Activated CD4-positive, alpha-beta T cell treated with anti-CD3 and anti-CD28 coated beads for 36 hours (primary cell): ENCODE results near the gene MBNL1. TPM values are rescaled to one million over a fixed set of nuclear protein-coding genes. Genes with fewer than 3 reads are reported as not detected.

Source experiments
- ATAC-seq: fragments of 200-7000 bp; cut with Tn5 transposase; one replicate; pipeline ENCODE4 v1.10.0; 2021; ENCODE audit warnings: mild to moderate bottlenecking, moderate library complexity
- CTCF ChIA-PET: fragments of 350-600 bp; sonication (Branson Sonifier 250); formaldehyde crosslinking; loops from one replicate; lab custom pipeline; 2021; ENCODE audit warnings: antibody characterized with exemption; lab: Charles Lee
- POLR2A ChIA-PET: fragments of 350-600 bp; sonication (Branson Sonifier 250); formaldehyde crosslinking; loops from one replicate; lab custom pipeline; 2021; ENCODE audit warnings: antibody characterized with exemption, inconsistent platforms; lab: Charles Lee
- DNase-seq: peaks from one replicate; pipeline ENCODE4 v3.0.0-alpha.2; 2020
- H3K27ac Mint-ChIP-seq: one replicate; pipeline ENCODE4 v1.8.0; 2021; ENCODE audit warnings: mixed read lengths
- H3K27me3 Mint-ChIP-seq: one replicate; pipeline ENCODE4 v1.8.0; 2021; ENCODE audit warnings: mixed read lengths
- H3K36me3 Mint-ChIP-seq: one replicate; pipeline ENCODE4 v1.8.0; 2021; ENCODE audit warnings: low read depth, mixed read lengths
- H3K4me1 Mint-ChIP-seq: one replicate; pipeline ENCODE4 v1.8.0; 2021; ENCODE audit warnings: mixed read lengths
- H3K4me3 Mint-ChIP-seq: one replicate; pipeline ENCODE4 v1.8.0; 2021; ENCODE audit warnings: mild to moderate bottlenecking, moderate library complexity, mixed read lengths
- H3K9me3 Mint-ChIP-seq: one replicate; pipeline ENCODE4 v1.8.0; 2021; ENCODE audit warnings: low read depth, mixed read lengths
- intact Hi-C, 2 experiments: fragments of 100-400 bp; cut with DNase I in 1 of 2; cut with micrococcal nuclease in 1 of 2; formaldehyde crosslinking; loops; one replicate each; pipeline versions ENCODE4 v1.14.2 to v1.15.1; 2022 to 2024; cut with DNase I, micrococcal nuclease
- total RNA-seq, 2 experiments: library from RNA; stranded (reverse); gene quantifications; one replicate each; pipeline ENCODE4 v1.2.3, GENCODE V29; 2021

Gene MBNL1
- total RNA-seq, 2 experiments from 2014 or later, result 317 to 481 TPM

DNA sequence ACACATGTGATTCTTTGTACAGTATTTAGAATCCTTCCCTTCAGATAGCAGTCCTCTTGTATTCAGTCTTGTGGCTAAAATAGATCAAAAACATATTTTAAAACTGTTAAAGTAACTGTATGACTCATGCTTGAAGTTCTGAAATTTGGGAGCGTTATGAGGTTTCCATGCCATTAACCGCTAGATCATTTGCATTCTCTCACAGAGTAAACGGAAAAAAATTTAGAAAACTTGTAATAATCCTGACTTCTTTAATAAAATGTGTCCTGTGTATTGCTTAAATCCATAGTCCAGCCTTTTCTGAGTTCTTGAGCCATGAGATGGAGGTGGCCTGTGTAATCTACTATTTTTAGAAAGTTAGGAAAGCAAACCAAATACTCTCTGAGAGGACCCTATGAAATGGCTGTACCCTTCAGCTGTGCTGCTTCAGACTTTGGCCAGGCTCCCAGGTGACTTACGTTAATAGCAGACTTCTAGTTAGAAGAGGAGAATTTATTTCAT is 33.8 kb downstream of the MBNL1 start:
- H3K36me3 Mint-ChIP-seq, result peaks cover 46% of the 10 kb centered on the region
- peaks cover 82% of the 10 kb centered on the region for H3K4me1 Mint-ChIP-seq
- H3K9me3 Mint-ChIP-seq, result no peaks in the 10 kb centered on the region
- ChIA-PET POLR2A (interaction anchor here (1.0 to 1.1 kb wide), 2 partner anchors 29 to 93 kb away, joined by 4 to 8 read pairs; no protein-coding TSS in a partner anchor), CTCF (interaction anchor here (0.7 to 1.3 kb wide), 9 partner anchors 11 to 142 kb away, joined by 3 to 6 read pairs (median 3); no protein-coding TSS in a partner anchor)
- H3K27ac Mint-ChIP-seq, result peak overlapping the region; percentile 44
- DNase-seq (no peak), ATAC-seq (peak; percentile 18)
- peak overlapping the region; percentile 44 for H3K4me3 Mint-ChIP-seq
- intact Hi-C loops, result loop anchor here in 1 of 2 experiments (1.0 to 2.0 kb wide), 2 partner anchors 8 to 32 kb away; no protein-coding TSS in a partner anchor
- H3K27me3 Mint-ChIP-seq, result no peaks in the 10 kb centered on the region

DNA sequence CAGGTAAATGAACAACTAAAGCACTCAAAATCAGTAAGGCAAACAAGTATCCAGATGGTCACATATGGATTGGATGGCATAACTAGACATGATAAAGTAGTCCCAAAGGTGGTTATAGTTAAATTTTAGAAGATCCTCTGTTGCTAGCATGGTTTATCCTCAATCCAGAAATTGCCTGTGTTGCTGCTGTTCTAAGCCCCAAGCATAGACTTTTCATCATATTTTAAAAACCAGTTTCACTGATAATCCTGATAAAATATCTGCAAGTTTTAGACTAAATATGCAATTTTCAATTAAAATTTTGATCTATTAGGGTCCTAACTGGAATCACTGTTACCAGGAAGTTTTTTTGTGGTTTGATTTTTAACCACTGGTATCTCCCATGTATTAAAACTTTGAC is 35.4 kb downstream of the MBNL1 start:
- Mint-ChIP-seq H3K36me3 (peaks cover 46% of the 10 kb centered on the region), H3K4me1 (peaks cover 85% of the 10 kb centered on the region), H3K27ac (no peak overlapping the region), H3K27me3 (no peaks in the 10 kb centered on the region), H3K9me3 (no peaks in the 10 kb centered on the region), H3K4me3 (no peak overlapping the region)
- DNase-seq (no peak), ATAC-seq (no peak)
- ChIA-PET CTCF (interaction anchor here (0.9 kb wide), 1 partner anchor 23 kb away, joined by 3 read pairs; no protein-coding TSS in a partner anchor), POLR2A (interaction anchor here (0.7 kb wide), 1 partner anchor 10 kb away, joined by 3 read pairs; no protein-coding TSS in a partner anchor)
- intact Hi-C loops, result no loop called here

DNA sequence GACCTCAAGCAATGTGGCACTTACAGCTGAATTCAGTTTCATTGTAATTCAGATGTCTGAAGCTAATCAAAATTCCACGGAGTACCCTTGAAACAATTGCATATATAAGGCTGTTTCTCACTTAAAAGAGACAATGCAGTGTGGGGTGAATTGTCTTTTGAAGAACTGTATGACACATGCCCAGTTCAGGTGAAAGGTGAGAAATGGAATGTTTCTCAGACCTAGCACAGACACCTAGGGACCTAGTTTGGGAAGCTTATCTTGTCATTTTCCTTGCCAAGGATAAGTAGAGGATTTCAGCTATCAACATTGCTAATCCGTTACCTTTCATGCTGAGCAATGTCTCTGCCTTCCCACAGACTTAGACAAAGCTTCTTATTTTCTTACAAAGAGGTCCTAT is 36.3 kb downstream of the MBNL1 start:
- Mint-ChIP-seq H3K4me3 (no peak overlapping the region), H3K36me3 (peaks cover 37% of the 10 kb centered on the region), H3K27me3 (no peaks in the 10 kb centered on the region), H3K4me1 (peaks cover 85% of the 10 kb centered on the region), H3K9me3 (no peaks in the 10 kb centered on the region), H3K27ac (no peak overlapping the region)
- no peak for DNase-seq
- intact Hi-C loops, result loop anchor here in 1 of 2 experiments (5.0 kb wide), 1 partner anchor 233 kb away; no protein-coding TSS in a partner anchor
- ChIA-PET POLR2A (interaction anchor here (0.7 kb wide), 2 partner anchors 9 to 874 kb away, joined by 3 read pairs; no protein-coding TSS in a partner anchor), CTCF (interaction anchor here (0.6 to 1.5 kb wide), 9 partner anchors 22 to 1094 kb away, joined by 3 to 6 read pairs (median 3); no protein-coding TSS in a partner anchor)
- ATAC-seq, result no peak

DNA sequence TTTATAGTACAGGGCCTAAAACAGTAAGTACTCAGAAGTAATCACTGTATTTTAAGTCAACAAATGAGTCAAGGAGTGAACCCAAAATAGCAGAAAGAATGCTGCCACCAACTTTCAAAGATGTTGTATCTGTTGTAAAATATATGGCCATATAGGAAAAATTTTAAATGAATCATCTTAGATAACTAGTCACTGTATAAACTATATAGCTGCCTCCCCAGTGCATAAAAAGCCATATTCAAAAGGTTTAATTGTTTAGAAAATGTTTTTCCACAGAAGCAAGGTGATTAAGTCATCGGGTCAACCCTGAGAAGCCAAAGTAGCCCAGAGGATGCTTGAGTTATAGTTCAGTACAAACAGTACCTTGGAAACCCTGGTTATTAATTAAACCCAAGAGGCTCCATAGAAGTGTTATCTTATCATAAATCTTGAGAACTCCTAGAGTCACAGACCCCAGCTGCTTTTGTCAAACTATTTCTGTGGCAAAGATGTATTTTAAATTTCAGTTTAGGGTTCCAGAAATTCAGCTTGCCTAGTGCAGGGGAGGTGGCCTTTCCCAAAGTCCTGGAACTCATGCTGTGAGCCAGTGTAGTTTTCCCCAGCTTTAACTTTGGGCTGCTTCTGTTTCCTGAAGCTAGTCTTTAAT is 39.2 kb downstream of the MBNL1 start:
- DNase-seq, result no peak
- POLR2A ChIA-PET, result interaction anchor here (0.6 to 1.0 kb wide), 5 partner anchors 10 to 142 kb away, joined by 3 to 5 read pairs (median 3); no protein-coding TSS in a partner anchor
- no peak overlapping the region for H3K4me3 Mint-ChIP-seq
- peaks cover 73% of the 10 kb centered on the region for H3K4me1 Mint-ChIP-seq
- CTCF ChIA-PET, result interaction anchor here (0.6 to 0.8 kb wide), 2 partner anchors 17 to 164 kb away, joined by 4 read pairs; no protein-coding TSS in a partner anchor
- no peaks in the 10 kb centered on the region for H3K9me3 Mint-ChIP-seq
- ATAC-seq, result no peak
- H3K27me3 Mint-ChIP-seq, result no peaks in the 10 kb centered on the region
- H3K36me3 Mint-ChIP-seq, result peaks cover 28% of the 10 kb centered on the region
- H3K27ac Mint-ChIP-seq, result no peak overlapping the region
- intact Hi-C loops, result loop anchor here (2.0 to 5.0 kb wide), 2 partner anchors 17 to 236 kb away; no protein-coding TSS in a partner anchor

DNA sequence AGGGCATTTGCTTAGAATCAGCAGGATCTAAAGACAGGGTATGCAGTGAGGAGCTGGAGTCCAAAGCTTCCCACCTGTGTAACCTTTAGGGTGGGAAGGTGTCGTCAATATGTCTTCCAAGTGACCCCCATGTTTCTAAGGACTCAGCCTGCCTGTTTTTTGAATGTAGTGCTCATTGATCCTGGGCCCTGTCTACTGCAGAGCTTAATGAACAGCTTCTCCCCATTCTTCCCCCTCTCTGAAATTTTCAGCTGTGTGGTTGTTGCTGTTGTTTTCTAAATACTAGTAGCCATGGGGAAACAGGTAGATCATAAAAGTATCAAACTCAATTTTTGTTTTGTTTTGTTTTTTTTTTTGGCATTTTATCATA is 39.7 kb downstream of the MBNL1 start:
- Mint-ChIP-seq H3K27me3 (no peaks in the 10 kb centered on the region), H3K27ac (peak overlapping the region; percentile 58), H3K4me3 (no peak overlapping the region), H3K9me3 (no peaks in the 10 kb centered on the region), H3K4me1 (peaks cover 74% of the 10 kb centered on the region), H3K36me3 (peaks cover 33% of the 10 kb centered on the region)
- intact Hi-C loops, result loop anchor here (2.0 to 5.0 kb wide), 2 partner anchors 16 to 236 kb away; no protein-coding TSS in a partner anchor
- no peak for DNase-seq
- ATAC-seq, result no peak
- ChIA-PET CTCF (interaction anchor here (0.6 to 1.7 kb wide), 4 partner anchors 16 to 164 kb away, joined by 3 to 7 read pairs (median 4); no protein-coding TSS in a partner anchor), POLR2A (interaction anchor here (0.6 to 2.1 kb wide), 5 partner anchors 10 to 29 kb away, joined by 3 to 13 read pairs (median 4); no protein-coding TSS in a partner anchor)

DNA sequence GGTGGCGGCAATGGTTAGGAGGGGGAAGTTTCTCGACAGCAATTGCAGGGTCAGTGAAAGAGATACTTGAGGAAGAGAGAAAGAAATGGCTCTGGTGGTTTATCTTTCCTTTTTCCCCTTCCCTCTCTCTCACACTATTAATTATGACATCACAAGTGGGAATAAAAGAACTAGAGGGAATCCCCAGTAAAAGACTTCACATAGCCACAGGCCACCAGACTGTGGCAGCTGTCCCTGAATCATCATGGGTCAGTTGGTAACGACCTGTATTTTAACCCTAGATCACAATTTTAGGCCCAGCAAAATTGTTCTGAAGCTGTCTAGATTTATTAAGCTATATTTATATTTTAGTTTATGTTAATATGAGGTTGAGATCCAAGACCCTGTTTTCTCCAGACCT is 40.3 kb downstream of the MBNL1 start:
- CTCF ChIA-PET, result interaction anchor here (0.9 to 3.1 kb wide), 6 partner anchors 11 to 135 kb away, joined by 3 to 13 read pairs (median 8); no protein-coding TSS in a partner anchor

DNA sequence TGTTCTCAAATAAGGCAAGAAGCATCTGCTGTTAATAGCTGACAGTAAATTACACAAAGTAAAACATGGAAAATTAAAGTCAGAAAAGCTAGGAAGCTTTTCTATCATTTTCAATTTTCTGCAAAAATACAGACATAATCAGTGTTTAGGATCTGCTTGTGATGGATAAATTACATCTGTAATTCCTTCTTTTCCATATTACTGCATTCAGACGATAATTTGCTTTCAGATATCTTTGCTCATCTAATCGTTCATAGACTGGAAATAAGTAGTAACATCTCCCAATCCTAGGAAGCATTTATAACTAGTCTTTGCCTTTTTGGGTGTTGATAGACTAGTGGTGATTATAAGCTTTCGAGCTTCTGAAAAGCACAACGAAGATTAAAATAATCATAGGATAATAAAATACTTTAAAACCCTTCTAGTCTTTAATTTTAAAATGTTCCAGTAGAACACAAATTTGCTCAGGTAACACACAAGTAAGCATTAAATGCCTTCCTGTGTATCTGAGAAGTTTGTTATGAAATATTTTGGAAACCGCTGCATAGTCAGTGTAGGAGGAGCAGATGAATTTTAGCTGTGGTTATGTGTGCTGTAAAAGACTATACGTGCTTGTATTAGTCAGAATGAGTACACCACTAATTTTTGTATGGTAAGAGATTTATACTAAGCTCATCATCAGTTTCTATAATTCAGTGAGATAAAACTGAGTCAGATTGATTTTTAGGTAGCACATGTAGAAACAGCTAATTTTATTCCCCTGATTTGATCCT is 41.0 kb downstream of the MBNL1 start:
- intact Hi-C loops, result loop anchor here (1.0 to 5.0 kb wide), 4 partner anchors 7 to 237 kb away; no protein-coding TSS in a partner anchor
- CTCF ChIA-PET, result interaction anchor here (0.7 to 3.1 kb wide), 10 partner anchors 9 to 134 kb away, joined by 3 to 13 read pairs (median 4); no protein-coding TSS in a partner anchor
- Mint-ChIP-seq H3K4me3 (no peak overlapping the region), H3K9me3 (no peaks in the 10 kb centered on the region), H3K27me3 (no peaks in the 10 kb centered on the region), H3K4me1 (peaks cover 74% of the 10 kb centered on the region), H3K36me3 (peaks cover 41% of the 10 kb centered on the region), H3K27ac (peak overlapping the region; percentile 6)
- POLR2A ChIA-PET, result interaction anchor here (0.5 to 2.1 kb wide), 11 partner anchors 11 to 146 kb away, joined by 3 to 13 read pairs (median 4); partner anchors contain the start of gene MBNL1
- ATAC-seq, result peak; percentile 94
- no peak for DNase-seq

More for the DNA sequence above, 40.3 kb downstream of the MBNL1 start:
- Mint-ChIP-seq H3K4me3 (no peak overlapping the region), H3K9me3 (no peaks in the 10 kb centered on the region), H3K27ac (peak overlapping the region; percentile 58), H3K36me3 (peaks cover 35% of the 10 kb centered on the region), H3K4me1 (peaks cover 73% of the 10 kb centered on the region), H3K27me3 (no peaks in the 10 kb centered on the region)
- intact Hi-C loops, result loop anchor here (2.0 to 5.0 kb wide), 2 partner anchors 16 to 237 kb away; no protein-coding TSS in a partner anchor
- DNase-seq (no peak), ATAC-seq (no peak)
- POLR2A ChIA-PET, result interaction anchor here (0.9 to 2.1 kb wide), 2 partner anchors 10 to 117 kb away, joined by 3 to 13 read pairs; no protein-coding TSS in a partner anchor

DNA sequence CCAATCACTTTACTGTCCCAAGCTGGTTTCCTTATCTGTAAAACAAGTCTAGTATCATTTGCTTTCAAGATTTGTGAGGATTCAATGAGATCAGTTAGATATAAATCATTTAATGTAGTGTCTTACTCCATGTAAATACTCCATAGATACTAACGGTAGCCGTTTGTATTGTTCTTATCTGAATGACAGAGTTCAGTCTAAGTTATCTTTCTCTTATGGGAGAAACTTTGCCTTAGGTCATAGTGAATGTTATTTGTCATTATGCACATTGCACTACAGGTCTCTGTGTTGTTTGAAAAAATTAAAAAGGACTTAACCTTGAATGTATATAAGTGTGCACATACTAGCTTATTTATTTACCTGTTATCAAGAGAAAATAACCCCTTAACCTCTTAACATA is 44.7 kb downstream of the MBNL1 start:
- Mint-ChIP-seq H3K4me3 (no peak overlapping the region), H3K27me3 (no peaks in the 10 kb centered on the region), H3K9me3 (no peaks in the 10 kb centered on the region), H3K27ac (no peak overlapping the region), H3K36me3 (peaks cover 43% of the 10 kb centered on the region), H3K4me1 (peaks cover 75% of the 10 kb centered on the region)
- DNase-seq, result no peak
- no peak for ATAC-seq
- CTCF ChIA-PET, result interaction anchor here (0.6 to 1.0 kb wide), 4 partner anchors 10 to 1314 kb away, joined by 3 to 5 read pairs (median 3); no protein-coding TSS in a partner anchor
- intact Hi-C loops, result loop anchor here in 1 of 2 experiments (5.0 kb wide), 1 partner anchor 116 kb away; no protein-coding TSS in a partner anchor
- POLR2A ChIA-PET, result no interaction called here

DNA sequence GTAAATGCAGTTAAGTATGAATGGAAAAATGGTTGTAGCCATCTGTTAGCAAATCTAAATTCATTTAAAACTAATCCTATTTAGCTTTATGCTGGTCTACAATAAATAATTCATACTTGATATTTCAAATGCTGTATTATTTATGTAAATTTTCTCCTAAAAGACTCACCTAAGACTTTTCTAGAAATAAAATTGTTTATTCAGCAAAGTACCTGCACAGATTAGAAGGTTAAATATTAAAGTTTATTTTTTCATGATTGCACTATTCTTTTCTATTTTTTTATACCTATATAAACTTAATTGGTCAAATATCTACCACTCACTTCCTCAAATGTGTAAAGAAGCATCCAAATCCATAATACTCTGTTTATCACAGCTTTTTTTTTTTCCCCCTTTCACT is 45.2 kb downstream of the MBNL1 start:
- POLR2A ChIA-PET, result no interaction called here
- no peak for DNase-seq
- Mint-ChIP-seq H3K36me3 (peaks cover 44% of the 10 kb centered on the region), H3K9me3 (no peaks in the 10 kb centered on the region), H3K4me1 (peaks cover 75% of the 10 kb centered on the region), H3K27me3 (no peaks in the 10 kb centered on the region), H3K27ac (no peak overlapping the region), H3K4me3 (no peak overlapping the region)
- intact Hi-C loops, result loop anchor here in 1 of 2 experiments (5.0 kb wide), 1 partner anchor 117 kb away; no protein-coding TSS in a partner anchor
- CTCF ChIA-PET, result interaction anchor here (0.6 to 1.4 kb wide), 5 partner anchors 10 to 1315 kb away, joined by 3 to 5 read pairs (median 3); no protein-coding TSS in a partner anchor
- no peak for ATAC-seq
